ENCODE measurements around the gene MRPS31. TPM values are rescaled to one million over a fixed set of nuclear protein-coding genes. Genes with fewer than 3 reads are reported as not detected.

MRPS31 gene
- total RNA-seq, 1 donor from 2014 or later: 61.5 TPM

DNA sequence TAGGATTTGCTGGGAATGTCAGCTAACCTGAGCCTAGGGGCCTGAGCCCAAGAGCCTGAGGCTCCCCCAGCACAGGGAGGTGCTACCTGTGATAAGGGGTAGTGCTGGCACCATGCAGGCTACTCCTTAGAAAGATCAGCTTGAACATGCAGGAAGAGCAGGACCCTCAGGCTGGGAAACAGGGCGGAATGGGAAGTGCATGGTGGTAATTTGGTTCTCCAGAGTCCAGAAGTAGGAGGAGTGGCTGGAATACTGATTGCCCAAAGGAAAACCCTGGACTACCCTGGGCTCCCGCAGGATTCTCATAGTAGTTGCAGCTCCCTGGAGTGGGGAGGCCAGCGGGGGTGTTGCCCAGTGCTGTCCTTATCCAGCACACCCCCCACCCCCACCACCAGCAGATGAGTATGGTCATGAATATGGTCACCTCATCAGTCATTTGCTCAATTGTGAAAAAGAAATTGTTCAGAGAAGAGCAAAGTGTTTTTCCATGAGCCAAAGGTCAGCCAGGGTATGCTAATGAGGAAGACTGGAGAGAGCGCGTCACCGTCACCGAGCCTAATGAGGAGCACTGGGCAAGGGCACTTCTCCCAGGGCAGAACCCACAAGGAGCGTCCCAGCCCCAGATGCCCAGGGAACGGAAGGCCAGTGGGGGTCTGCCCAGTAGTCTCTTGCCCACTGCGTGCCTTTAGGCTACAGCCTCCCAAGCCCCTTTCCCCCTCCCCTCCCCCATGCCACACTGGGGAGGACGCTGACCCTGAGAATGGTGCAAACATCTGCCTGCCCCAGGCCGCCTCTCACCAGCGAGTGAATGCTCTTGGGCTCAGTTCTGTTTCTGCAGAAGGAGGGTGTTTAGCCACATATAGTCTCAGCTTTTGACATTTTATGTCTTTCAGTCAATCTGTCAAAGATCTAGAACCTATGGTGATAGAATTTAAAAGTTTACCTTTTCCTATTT lies 23.7 kb upstream of the MRPS31 start:
- Mint-ChIP-seq H3K4me1 (peaks cover 4% of the 10 kb centered on the region), H3K27ac (no peak overlapping the region), H3K36me3 (peaks cover 9% of the 10 kb centered on the region), H3K4me3 (no peak overlapping the region), H3K9me3 (no peaks in the 10 kb centered on the region), H3K27me3 (ENCODE audit: insufficient read depth, low read depth) (peaks cover 6% of the 10 kb centered on the region)
- Histone ChIP-seq H3K36me3 (no peaks in the 10 kb centered on the region), H4K20me1 (ENCODE audit: low read depth) (no peaks in the 10 kb centered on the region), H2AFZ (replicated peaks) (no peak overlapping the region), H3K4me2 (no peak overlapping the region), H3K9ac (no peak overlapping the region), H3K79me2 (ENCODE audit: low read depth) (peaks cover 18% of the 10 kb centered on the region), H3K9me3 (ENCODE audit: low read depth) (no peaks in the 10 kb centered on the region), H3K27ac (no peak overlapping the region), H3K4me3 (no peak overlapping the region), H3K4me1 (peaks cover 7% of the 10 kb centered on the region), H3K27me3 (no peaks in the 10 kb centered on the region), H3F3A (ENCODE audit: low read depth) (peaks cover 9% of the 10 kb centered on the region)
- TF ChIP-seq EZH2 (IDR thresholded peaks at IDR 0.05): no peak
- DNase-seq (ENCODE audit: low spot score): no peak

DNA sequence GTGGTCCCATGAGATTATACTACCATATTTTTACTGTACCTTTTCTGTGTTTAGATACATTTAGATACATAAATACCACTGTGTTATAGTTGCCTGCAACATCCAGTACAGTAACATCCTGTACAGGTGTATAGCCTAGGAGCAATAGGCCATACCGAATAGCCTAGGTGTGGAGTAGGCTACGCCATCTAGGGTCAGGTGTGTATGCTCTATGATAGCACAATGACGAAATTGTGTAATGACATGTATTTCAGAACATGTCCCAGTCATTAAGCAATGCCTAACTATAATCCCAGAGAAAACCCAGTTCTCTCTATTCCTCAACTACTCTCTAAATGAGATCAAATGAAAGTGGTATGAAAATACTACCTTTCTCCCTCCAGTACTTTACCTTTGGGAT lies 22.3 kb upstream of the MRPS31 start:
- Histone ChIP-seq H3K36me3 (no peaks in the 10 kb centered on the region), H3K4me1 (peaks cover 7% of the 10 kb centered on the region), H3K4me2 (no peak overlapping the region), H4K20me1 (ENCODE audit: low read depth) (no peaks in the 10 kb centered on the region), H3K79me2 (ENCODE audit: low read depth) (peaks cover 18% of the 10 kb centered on the region), H3K4me3 (no peak overlapping the region), H3K9me3 (ENCODE audit: low read depth) (no peaks in the 10 kb centered on the region), H2AFZ (replicated peaks) (no peak overlapping the region), H3F3A (ENCODE audit: low read depth) (peaks cover 18% of the 10 kb centered on the region), H3K9ac (no peak overlapping the region), H3K27me3 (no peaks in the 10 kb centered on the region), H3K27ac (no peak overlapping the region)
- Mint-ChIP-seq H3K27ac (no peak overlapping the region), H3K9me3 (no peaks in the 10 kb centered on the region), H3K4me1 (peaks cover 4% of the 10 kb centered on the region), H3K4me3 (no peak overlapping the region), H3K36me3 (peaks cover 5% of the 10 kb centered on the region), H3K27me3 (ENCODE audit: insufficient read depth, low read depth) (peaks cover 6% of the 10 kb centered on the region)
- no peak for DNase-seq (ENCODE audit: low spot score)
- TF ChIP-seq, protein P1, sequence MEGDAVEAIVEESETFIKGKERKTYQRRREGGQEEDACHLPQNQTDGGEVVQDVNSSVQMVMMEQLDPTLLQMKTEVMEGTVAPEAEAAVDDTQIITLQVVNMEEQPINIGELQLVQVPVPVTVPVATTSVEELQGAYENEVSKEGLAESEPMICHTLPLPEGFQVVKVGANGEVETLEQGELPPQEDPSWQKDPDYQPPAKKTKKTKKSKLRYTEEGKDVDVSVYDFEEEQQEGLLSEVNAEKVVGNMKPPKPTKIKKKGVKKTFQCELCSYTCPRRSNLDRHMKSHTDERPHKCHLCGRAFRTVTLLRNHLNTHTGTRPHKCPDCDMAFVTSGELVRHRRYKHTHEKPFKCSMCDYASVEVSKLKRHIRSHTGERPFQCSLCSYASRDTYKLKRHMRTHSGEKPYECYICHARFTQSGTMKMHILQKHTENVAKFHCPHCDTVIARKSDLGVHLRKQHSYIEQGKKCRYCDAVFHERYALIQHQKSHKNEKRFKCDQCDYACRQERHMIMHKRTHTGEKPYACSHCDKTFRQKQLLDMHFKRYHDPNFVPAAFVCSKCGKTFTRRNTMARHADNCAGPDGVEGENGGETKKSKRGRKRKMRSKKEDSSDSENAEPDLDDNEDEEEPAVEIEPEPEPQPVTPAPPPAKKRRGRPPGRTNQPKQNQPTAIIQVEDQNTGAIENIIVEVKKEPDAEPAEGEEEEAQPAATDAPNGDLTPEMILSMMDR (IDR thresholded peaks at IDR 0.05): no peak
- TF ChIP-seq EZH2 (IDR thresholded peaks at IDR 0.05) (no peak), EZH2phosphoT487 (IDR thresholded peaks at IDR 0.05) (no peak)

DNA sequence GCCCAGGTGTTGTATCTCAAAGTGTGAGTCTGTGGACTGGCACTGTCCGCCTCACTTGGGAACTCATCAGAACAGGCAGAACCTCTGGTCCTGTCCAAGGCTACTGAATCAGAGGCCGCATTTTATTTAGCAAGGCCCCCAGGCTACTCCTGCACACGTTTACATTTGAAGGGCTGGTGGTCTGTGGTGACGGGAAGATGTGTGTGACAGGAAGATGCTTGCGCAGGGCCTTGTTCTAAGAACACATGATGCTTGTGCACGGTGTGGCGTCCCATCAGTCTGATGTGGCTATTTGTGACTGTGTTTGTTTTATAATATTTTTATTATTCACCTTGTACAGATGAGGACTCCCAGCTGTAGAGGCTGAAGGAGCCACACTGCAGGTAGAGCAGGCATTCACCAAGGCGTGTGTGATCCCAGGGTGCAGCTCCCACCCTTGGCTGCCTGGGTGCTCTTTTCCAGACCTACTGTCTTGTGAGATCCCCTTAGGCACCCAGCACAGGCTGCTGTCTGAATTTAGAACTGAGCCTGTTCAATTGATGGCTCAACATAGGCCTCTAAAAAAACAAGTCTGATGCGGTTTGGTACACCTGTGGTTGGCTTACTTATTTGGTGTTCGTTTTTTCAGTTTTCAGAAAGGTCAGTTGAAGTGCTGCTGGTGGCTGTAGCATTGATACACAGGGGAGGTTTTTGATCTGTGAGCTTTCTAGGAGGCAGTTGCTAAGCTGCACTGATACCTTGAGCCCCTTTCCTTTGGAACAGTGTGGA lies 21.5 kb upstream of the MRPS31 start:
- peaks cover 3% of the 10 kb centered on the region for H3K27me3 Mint-ChIP-seq (ENCODE audit: insufficient read depth, low read depth)
- H3K4me1 ChIP-seq: peaks cover 7% of the 10 kb centered on the region
- H3K27ac Mint-ChIP-seq: no peak overlapping the region
- H3F3A ChIP-seq (ENCODE audit: low read depth): peaks cover 22% of the 10 kb centered on the region
- no peaks in the 10 kb centered on the region for H4K20me1 ChIP-seq (ENCODE audit: low read depth)
- no peaks in the 10 kb centered on the region for H3K9me3 ChIP-seq (ENCODE audit: low read depth)
- peaks cover 5% of the 10 kb centered on the region for H3K36me3 Mint-ChIP-seq
- peaks cover 18% of the 10 kb centered on the region for H3K79me2 ChIP-seq (ENCODE audit: low read depth)
- no peak overlapping the region for H3K4me3 ChIP-seq
- H2AFZ ChIP-seq (replicated peaks): no peak overlapping the region
- no peak overlapping the region for H3K27ac ChIP-seq
- H3K4me3 Mint-ChIP-seq: no peak overlapping the region
- no peak for DNase-seq (ENCODE audit: low spot score)
- no peaks in the 10 kb centered on the region for H3K27me3 ChIP-seq
- H3K9me3 Mint-ChIP-seq: no peaks in the 10 kb centered on the region
- peaks cover 4% of the 10 kb centered on the region for H3K4me1 Mint-ChIP-seq
- H3K9ac ChIP-seq: no peak overlapping the region
- no peaks in the 10 kb centered on the region for H3K36me3 ChIP-seq
- TF ChIP-seq EZH2phosphoT487 (IDR thresholded peaks at IDR 0.05): no peak
- TF ChIP-seq, protein P1 (IDR thresholded peaks at IDR 0.05): no peak
- no peak for TF ChIP-seq EZH2 (IDR thresholded peaks at IDR 0.05)
- H3K4me2 ChIP-seq: no peak overlapping the region
